ENCODE measurements around the gene CNTN6. TPM values are rescaled to one million over a fixed set of nuclear protein-coding genes. Genes with fewer than 3 reads are reported as not detected.

CNTN6 gene
- total and polyA plus RNA-seq, 12 donors: 0.01 to 0.22 (median 0.11) TPM; not detected in 9

DNA sequence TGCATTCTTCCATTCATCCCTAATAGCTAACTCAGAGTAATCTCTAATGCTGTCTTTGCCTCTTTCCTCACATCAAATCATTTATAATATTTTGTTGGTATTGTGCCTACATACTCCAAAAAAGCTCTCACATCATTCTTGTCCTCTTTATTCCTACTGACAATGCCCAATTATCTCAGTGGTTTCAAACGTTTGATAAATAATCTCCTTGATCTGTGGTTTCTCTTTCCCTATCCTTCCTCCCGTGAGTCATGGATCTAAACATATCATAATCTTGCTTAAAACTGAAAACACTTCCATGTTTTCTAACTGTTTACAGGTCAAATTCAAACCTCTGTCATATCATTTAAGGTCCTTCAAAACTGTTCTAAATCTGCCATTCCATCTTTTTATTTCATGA lies 115.1 kb downstream of the CNTN6 start:
- no peak overlapping the region for H3K27ac ChIP-seq
- H3K4me3 ChIP-seq: no peak overlapping the region
- DNase-seq (no peak), ATAC-seq (no peak)
- H3K27me3 ChIP-seq: no peaks in the 10 kb centered on the region
- 35 to 41% methylated on average over 2 of the region's 2 CpGs for WGBS, 2 donors
- TF ChIP-seq, protein P1, sequence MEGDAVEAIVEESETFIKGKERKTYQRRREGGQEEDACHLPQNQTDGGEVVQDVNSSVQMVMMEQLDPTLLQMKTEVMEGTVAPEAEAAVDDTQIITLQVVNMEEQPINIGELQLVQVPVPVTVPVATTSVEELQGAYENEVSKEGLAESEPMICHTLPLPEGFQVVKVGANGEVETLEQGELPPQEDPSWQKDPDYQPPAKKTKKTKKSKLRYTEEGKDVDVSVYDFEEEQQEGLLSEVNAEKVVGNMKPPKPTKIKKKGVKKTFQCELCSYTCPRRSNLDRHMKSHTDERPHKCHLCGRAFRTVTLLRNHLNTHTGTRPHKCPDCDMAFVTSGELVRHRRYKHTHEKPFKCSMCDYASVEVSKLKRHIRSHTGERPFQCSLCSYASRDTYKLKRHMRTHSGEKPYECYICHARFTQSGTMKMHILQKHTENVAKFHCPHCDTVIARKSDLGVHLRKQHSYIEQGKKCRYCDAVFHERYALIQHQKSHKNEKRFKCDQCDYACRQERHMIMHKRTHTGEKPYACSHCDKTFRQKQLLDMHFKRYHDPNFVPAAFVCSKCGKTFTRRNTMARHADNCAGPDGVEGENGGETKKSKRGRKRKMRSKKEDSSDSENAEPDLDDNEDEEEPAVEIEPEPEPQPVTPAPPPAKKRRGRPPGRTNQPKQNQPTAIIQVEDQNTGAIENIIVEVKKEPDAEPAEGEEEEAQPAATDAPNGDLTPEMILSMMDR (IDR thresholded peaks at IDR 0.05): no peak
- no peaks in the 10 kb centered on the region for H3K36me3 ChIP-seq
- peaks cover 0 to 5% (median 0%) of the 10 kb centered on the region in 11 donors for H3K9me3 ChIP-seq
- H3K4me1 ChIP-seq: no peaks in the 10 kb centered on the region
- intact Hi-C loops (cut with DNase I): no loop called here

DNA sequence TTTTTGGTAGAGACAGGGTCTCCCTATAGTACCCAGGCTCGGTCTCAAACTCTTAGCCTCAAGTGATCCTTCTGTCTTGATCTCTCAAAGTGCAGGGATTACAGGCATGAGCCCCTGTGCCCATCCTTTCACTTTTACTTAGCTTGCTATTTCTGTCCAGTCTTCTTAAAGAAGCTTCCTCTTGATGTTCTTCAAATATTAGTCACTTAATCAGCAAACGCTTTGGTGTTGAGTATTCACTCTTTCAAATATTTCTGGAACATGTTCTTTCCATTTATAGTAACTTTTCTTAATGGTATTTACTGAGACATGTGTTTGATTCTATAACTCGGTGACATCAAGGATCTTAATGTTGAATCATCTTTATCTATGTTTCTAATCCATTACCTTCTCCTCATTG lies 122.1 kb downstream of the CNTN6 start:
- H3K9me3 ChIP-seq: no peaks in the 10 kb centered on the region
- WGBS, 2 donors: 60 to 62% methylated on average over 3 of the region's 3 CpGs
- H3K36me3 ChIP-seq: no peaks in the 10 kb centered on the region
- H3K4me3 ChIP-seq: no peak overlapping the region
- TF ChIP-seq, protein P1 (IDR thresholded peaks at IDR 0.05): no peak
- no peak overlapping the region for H3K27ac ChIP-seq
- peaks cover 0 to 4% (median 0%) of the 10 kb centered on the region in 7 donors for H3K27me3 ChIP-seq
- no peaks in the 10 kb centered on the region for H3K4me1 ChIP-seq
- intact Hi-C loops (cut with DNase I): no loop called here
- DNase-seq (no peak), ATAC-seq (no peak)

- Histone ChIP-seq H3K9me3 (no peaks in the 10 kb centered on the region), H3K4me3 (no peak overlapping the region), H3K27ac (no peak overlapping the region), H3K36me3 (no peaks in the 10 kb centered on the region), H3K4me1 (no peaks in the 10 kb centered on the region), H3K27me3 (peaks cover 0 to 4% (median 0%) of the 10 kb centered on the region in 7 donors)
- TF ChIP-seq, protein P1 (IDR thresholded peaks at IDR 0.05): no peak
- no peak for DNase-seq
- ATAC-seq: no peak
- intact Hi-C loops (cut with DNase I): no loop called here
- WGBS, 2 donors: 32 to 47% methylated on average over 1 of the region's 1 CpG
These were observed 124.0 kb downstream of the CNTN6 start for GRCh38 chr3:1216856-1217255.

DNA sequence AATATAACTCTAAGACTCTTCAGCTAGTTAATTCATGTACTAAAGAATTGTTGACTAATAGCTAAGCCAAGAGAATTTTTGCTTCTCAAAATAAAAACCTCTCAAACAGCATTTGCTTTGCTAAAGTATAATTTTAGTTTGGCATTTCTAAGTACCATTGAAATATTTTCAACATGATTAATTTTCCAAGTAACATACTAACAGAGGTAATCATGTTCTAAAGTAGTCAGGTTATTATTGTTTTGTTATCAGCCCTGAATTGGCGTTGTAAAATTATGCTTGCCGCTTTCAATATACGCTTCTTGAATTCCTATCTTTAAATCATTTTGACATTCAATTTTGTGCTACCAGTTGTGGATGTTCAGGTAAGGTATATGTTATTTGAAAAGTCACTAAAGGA lies 134.3 kb downstream of the CNTN6 start:
- TF ChIP-seq, protein P1 (IDR thresholded peaks at IDR 0.05): no peak
- 95 to 96% methylated on average over 3 of the region's 3 CpGs for WGBS, 2 donors
- DNase-seq (no peak), ATAC-seq (no peak)
- Histone ChIP-seq H3K36me3 (no peaks in the 10 kb centered on the region), H3K4me1 (no peaks in the 10 kb centered on the region), H3K4me3 (no peak overlapping the region), H3K9me3 (peaks cover 0 to 6% (median 0%) of the 10 kb centered on the region in 11 donors), H3K27me3 (no peaks in the 10 kb centered on the region), H3K27ac (no peak overlapping the region)
- intact Hi-C loops (cut with DNase I): no loop called here

Measured in heart right ventricle (tissue), 16 donors.